ENCODE data around the gene EPHA3.

EPHA3 gene

DNA sequence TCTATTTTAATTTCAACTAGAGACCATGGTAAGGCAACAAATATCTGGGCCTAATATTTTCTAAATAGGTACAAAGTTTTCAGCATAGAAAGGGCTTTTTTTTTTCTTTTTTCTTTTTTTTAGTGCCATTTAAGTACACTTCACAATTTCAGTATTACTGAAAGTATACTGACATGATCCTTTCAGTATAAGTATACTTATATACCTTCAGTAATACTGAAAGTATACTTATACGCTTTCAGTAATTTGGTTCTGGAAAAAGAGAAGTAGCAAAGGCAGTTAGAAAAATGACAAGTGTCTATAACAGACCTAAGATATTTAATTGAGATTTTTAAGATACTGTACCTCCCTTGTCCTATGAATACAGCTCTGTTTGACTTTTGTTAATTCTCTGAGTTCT, 339.2 kb downstream of the EPHA3 start:
- DNase-seq (ENCODE audit: low read depth, low spot score) = no peak

DNA sequence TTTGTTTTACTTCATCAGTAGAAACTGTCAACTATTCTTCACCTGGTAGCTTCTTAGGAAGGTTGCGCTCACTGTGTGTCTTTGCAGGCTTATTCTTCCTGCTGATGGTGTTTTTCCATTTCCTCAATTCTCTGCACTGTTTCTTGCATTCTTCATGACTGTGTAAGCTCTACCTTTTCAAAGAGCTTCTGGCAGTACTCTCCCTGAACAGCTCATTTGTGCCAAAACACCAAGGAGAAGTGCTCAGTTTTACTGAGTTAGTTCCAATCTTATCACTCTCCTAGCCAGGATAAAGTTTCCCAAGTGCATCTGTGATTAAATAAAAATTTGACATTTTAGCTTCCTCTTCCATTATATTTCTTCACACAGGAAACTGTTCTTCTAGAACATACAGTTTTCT, 339.8 kb downstream of the EPHA3 start:
- no peak for DNase-seq (ENCODE audit: low read depth, low spot score)

DNA sequence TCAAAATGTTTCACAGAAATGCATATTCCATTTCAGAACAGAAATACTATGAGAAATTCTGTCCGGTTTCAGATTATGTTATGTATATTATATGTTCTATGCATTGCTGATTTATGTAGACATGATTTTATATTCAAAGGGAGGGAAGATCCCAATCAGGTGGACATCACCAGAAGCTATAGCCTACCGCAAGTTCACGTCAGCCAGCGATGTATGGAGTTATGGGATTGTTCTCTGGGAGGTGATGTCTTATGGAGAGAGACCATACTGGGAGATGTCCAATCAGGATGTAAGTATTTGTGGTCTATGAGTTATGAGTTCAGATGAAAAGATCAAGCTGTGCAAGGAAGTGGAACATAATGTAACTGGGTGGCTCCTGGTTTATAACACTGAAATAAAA, 341.7 kb downstream of the EPHA3 start:
- no peak for DNase-seq (ENCODE audit: low read depth, low spot score)

DNA sequence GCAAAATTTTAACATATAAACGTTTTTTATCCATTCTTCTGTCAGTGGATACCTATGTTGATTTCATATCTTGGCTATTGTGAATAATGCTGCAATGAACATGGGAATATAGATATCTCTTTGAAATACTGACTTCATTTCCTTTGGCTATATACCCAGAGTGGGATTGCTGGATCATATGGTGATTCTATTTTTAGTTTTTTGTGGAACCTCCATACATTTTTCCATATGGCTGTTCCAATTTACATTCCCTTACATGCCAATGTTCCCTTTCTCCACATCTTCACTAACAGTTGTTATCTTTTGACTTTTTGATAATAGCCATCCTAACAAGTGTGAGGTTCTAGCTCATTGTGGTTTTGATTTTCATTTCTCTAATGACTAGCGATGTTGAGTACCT, 344.6 kb downstream of the EPHA3 start:
- no peak for DNase-seq (ENCODE audit: low read depth, low spot score)

DNA sequence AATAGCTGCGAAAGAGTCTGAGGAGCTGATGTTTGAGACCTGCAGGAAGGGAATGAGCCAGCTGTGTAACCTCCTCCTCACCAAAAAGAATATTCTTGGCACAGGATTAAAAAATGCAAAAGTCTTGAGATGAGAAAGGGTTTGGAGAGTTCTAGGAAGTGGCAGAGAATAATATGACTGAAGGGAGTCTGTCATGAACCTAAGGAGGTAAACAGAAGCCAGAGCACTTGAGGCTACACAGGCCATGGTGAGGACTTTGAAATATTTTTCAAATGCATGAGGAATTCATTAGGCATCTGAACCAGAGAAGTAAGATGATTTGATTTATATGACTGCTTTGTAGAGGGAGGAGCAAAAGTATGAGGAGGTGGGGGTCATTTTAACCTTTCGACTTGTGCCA, 347.8 kb downstream of the EPHA3 start:
- DNase-seq (ENCODE audit: low read depth, low spot score) = no peak

DNA sequence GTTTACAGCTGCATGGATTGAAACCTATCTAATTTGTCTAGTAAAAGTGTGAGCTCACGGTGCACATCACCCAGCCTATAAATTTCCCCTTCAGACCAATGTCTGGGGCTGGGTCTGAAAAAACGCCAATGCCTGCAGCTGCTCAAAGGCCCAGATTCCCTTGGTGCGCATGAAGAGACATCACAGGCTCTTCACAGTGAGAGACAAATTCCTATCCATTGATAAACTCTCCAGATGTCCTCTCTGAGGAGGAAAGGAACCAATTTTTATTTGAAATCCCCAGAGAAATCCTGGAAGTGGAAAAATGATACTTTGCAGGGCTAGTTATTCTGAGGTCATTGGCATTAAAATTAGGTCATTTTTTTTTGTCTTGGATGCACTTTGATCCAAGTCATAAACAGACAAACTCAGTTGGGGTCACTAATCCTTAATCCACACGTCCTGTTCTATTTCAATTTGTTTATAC, 360.5 kb downstream of the EPHA3 start:
- peak; percentile 6 for DNase-seq (ENCODE audit: low read depth, low spot score)

DNA sequence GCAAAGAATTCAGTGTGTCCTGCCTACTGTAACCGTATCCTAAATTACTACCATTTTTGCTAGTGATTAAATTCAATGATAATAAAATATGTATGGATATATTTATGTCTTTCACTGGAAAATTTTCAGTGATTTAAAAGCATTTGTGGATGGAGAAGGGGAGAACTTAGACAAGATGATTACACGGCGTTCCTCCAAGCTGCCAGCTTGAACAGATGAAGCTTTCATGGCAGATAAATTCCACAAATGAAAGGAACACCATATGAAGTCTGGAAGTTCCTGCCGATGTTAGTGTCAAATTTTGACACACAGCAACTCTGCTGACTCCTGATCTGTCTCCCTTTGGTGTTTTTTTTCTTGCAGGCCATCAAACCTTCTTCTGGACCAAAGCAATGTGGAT, 364.7 kb downstream of the EPHA3 start:
- DNase-seq (ENCODE audit: low read depth, low spot score) = no peak

DNA sequence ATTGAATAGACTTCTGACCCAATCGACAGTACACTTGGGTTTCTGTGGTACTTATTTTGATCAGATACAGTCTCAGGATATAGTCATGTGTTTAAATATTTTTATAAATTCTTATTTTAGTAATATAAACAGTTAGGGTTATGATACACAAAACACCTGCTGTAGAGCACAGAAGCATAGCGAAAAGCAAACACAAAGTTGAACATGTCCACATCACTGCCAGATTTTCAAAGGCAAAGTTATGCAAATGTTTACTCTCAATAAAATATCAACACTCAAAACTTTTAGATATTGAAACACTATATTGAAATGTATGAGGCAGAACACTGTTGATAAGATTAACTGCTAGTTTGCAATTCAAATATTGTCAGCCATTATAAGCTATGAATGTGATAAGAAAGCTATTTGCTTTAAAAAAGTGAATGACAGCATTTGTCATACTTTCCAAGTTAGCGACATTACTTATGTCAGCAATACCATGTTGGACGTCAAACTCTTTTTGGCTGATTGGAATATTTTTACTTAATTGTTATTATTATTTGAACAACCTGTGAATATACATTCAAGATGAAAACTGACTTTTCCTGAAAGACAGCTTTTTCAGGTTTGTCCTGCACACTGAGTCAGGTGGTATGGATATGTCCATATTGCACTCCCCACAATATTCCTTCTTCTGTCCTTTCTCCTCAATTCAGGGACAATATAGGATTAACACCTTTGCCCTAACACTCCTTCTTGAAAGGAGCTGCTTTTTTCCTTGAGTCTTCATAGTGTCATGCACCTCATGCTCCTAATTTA, 367.1 kb downstream of the EPHA3 start:
- DNase-seq (ENCODE audit: low read depth, low spot score) = no peak

DNA sequence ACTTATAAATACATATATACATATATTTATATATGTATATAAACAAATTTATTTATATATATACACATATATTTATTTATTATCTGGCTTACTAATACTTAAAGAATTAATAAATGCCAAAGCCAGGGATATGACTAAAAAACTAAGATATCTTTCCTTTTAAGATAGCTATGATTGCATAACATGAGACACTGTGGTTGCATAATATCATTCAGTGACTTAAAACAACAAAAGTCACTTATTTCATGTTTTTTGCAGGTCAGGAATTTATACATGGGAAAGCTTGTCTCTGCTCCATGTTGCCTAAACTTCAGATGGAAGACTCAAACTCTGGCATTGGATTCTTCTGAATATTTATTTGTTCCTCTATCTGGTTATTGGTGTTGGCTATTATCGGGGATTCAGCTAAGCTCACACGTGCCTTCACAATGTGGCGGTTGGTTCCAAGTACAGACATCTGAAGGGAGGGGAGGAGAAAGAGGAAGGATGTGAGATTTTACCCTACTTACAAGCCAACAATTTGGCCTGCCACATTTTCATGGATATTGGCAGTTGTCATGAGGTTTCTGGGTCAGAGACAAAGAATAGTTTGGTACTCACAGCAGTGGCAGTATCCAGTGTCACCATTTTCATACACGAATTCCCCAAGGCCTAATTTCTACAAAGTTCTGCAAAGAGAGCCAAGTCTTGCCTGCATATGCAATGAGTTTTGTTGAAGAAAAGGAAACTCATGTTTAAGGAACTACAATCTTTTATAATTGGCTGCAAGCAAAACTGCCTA, 381.6 kb downstream of the EPHA3 start:
- DNase-seq (ENCODE audit: low read depth, low spot score) = no peak

DNA sequence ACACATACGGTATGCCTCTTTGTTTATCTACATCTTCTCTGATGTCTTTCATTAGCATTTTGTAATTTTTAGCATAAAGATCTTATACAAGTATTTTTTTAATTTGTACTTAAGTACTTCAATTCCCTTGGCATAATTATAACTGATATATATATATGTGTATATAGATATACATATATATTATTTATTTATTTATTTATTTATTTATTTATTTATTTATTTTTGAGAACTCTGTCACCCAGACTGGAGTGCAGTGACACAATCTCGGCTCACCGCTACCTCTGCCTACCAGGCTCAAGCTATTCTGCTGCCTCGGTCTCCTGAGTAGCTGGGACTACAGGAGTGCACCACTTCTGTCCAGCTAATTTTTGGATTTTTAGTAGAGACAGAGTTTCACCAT, 382.7 kb downstream of the EPHA3 start:
- DNase-seq (ENCODE audit: low read depth, low spot score) = no peak

DNA sequence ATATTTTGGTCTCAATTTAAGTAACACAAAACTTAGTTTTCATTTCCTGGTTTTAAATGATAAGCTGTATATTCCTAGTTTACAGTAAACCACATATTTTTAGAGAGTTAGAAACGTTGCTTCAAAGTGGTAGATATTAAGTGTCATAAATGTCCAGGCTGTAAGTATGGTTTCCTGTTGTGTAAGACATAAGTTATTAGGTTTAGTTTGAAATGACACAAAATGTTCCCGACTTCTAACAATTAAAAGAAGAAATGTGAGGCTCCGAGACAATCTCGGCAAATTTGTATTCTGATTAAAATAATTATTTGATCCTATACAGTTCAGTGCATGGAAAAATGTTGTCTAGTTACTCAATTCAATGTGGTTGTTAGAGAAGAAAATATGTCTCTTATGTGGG, 387.3 kb downstream of the EPHA3 start:
- DNase-seq (ENCODE audit: low read depth, low spot score) = no peak

DNA sequence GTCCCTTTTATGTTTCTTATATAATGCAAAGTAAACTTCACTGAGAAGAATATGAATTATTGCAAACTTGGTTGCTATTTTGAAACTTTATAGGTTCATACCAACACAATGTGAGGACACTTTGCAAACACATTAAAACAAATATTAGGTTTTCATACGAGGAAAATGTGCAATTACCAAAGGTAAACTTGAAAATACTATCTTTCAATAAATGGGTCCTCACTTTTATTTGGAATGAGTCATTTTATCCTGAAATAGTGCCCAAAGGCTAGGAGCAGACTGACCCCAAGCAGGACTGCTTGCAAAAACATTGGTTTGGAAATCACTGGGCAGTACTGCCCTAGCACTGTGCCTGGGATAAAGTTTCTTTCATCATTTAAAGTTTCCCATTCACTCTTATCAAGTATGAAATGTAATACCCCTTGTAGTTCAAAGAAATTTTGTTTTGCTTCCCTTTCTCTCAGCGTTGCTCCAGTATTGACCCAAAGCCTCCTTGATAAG, 396.5 kb downstream of the EPHA3 start:
- no peak for DNase-seq (ENCODE audit: low read depth, low spot score)

DNA sequence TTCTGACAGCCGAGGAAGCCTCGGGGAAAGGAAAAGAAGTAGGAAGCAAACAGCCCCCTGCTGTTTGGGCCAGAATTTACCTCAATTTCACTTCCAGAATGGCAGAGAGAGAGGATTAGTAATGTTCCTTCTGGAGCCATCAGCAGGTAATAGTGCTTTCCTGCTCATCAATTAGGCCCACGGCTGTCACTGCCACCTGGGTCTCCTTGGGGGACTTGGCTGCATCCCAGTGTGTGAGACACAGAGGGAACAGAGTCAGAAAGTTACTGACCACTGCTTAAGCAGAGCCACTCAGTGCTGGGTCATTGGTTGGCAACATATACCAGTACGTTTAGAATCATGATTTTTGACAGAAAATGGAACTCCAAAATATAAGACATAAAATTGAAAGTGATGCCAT, 397.0 kb downstream of the EPHA3 start:
- no peak for DNase-seq (ENCODE audit: low read depth, low spot score)

DNA sequence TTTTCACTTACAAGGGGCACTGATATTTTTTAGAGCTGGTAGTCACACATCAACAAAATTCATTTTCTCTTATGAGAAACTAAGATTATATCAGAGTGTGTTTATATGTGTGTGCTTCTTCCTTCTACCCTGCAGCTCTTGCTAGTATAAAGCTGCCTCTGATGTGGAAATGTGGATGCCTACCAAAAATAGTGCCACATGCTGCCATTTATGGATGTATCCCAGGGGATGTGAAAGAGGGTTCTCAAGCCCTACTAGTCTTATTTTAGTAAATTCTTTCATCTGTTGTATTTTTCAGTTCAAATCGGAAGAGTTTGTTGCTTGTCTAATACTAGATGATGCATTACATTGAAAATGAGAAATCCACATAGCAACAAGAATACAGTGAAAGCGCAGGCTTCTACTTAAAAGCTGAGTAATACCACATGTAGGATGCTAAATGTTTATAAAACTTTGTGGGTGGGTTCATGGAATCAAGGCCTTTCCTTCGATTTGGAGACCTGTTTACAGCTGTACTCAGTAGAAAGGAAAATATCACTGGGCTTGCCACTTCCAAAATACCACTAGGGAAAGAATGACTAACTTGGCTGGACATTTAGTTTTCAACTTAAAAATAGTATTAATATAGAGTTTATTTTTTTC, 399.2 kb downstream of the EPHA3 start:
- no peak for DNase-seq (ENCODE audit: low read depth, low spot score)

DNA sequence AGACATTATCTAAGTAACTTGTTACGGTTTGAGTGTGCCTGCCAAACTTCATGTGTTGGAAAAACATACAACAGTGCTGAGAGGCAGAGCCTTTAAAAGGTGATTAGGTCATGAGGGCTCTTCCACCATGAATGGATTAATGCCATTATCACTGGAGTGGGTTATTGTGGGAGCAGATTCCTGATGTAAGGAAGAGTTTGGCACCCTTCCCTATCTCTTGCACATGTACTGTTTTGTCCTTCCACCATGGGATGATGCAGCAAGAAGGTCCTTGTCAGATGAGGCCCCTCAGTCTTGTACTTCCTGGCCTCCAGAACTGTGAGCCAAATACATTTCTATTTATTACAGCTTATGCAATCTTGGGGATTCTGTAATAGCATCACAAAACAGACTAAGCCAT, 413.9 kb downstream of the EPHA3 start:
- no peak for DNase-seq (ENCODE audit: low read depth, low spot score)

DNA sequence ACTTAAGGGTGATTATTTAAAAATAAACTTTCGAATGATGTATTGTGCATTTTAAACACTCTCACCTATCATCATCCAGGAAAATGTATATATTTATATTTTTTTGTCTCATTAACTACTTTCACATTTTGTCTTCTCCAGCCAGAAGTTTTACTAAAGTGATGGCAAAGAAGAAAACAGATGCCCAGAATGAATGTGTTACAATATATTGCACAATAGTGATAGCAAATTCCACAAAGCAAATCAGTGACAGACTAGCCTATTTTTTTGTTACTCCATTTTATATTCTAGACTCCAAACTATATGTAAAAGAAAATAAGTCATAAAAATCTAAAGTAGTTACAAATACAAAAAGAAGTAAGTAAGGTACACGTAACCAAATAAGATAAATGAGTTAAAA, 414.7 kb downstream of the EPHA3 start:
- no peak for DNase-seq (ENCODE audit: low read depth, low spot score)

DNA sequence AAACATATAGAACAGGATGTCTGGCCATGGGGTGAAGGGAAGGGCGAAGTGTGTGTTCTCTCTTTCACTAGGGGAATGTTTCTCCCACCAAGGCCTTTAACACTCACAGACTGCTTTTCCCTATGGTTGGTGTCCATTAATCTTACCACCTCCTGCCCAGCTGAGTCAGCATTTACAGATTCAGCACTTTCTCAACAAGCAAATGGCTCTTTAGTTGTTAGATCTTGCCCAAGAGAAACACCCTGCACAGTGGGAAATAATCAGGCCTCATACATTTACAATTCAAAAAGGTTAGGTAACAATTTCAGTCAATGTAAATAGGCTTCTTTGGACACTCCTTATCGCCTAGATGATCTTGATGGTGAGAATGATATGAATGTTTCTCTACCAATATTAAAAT, 418.2 kb downstream of the EPHA3 start:
- DNase-seq (ENCODE audit: low read depth, low spot score) = no peak

DNA sequence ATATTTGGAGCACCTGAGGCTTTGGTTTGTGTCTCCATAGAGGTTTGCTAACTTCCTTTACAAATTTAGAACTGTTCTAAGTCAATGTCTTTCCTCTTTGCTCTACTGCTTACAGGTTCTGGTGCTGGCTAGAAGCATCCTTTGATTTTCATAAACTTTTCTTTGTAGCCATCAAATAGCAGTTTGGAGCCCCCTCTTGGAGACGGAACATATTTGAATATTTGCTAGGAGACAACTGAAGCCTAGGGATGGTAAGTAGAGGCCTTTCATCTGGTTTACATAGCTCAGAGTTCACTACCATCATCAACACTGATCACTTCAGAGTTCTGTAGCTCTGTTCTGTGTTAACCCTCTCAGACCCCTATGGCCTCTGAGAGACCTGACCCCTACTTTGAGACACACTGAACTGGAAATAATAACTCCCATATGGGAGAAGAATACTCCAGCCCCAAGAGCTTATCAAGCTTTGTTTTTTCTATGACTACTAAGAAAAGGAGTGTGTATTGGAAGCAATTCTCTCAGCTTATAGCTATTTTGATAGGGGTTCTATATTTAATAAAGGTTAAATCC, 420.4 kb downstream of the EPHA3 start:
- no peak for DNase-seq (ENCODE audit: low read depth, low spot score)

Data from smooth muscle cell of the brain vasculature (primary cell).